Activated CD4-positive, alpha-beta memory T cell treated with anti-CD3 and anti-CD28 coated beads for 36 hours (primary cell): ENCODE results near the gene ZNF827. TPM values are rescaled to one million over a fixed set of nuclear protein-coding genes. Genes with fewer than 3 reads are reported as not detected.

Experiments used
- CTCF ChIA-PET: fragments of 350-600 bp; sonication (Branson Sonifier 250); formaldehyde crosslinking; loops from one replicate; lab custom pipeline; 2021; ENCODE audit warnings: antibody characterized with exemption, inconsistent platforms; lab: Charles Lee
- POLR2A ChIA-PET: fragments of 350-600 bp; sonication (Branson Sonifier 250); formaldehyde crosslinking; loops from one replicate; lab custom pipeline; 2021; ENCODE audit warnings: antibody characterized with exemption; lab: Charles Lee
- DNase-seq: peaks from one replicate; pipeline ENCODE4 v3.0.0-alpha.2; 2020
- H3K27ac Mint-ChIP-seq: one replicate; pipeline ENCODE4 v1.8.0; 2021; ENCODE audit warnings: mixed read lengths
- H3K27me3 Mint-ChIP-seq: one replicate; pipeline ENCODE4 v1.8.0; 2021; ENCODE audit warnings: mixed read lengths
- H3K36me3 Mint-ChIP-seq: one replicate; pipeline ENCODE4 v1.8.0; 2021; ENCODE audit warnings: mixed read lengths
- H3K4me1 Mint-ChIP-seq: one replicate; pipeline ENCODE4 v1.8.0; 2021; ENCODE audit warnings: low read depth, mixed read lengths
- H3K4me3 Mint-ChIP-seq: one replicate; pipeline ENCODE4 v1.8.0; 2021; ENCODE audit warnings: mild to moderate bottlenecking, mixed read lengths
- H3K9me3 Mint-ChIP-seq: one replicate; pipeline ENCODE4 v1.8.0; 2021; ENCODE audit warnings: mixed read lengths
- intact Hi-C: fragments of 100-400 bp; cut with micrococcal nuclease; formaldehyde crosslinking; loops from one replicate; pipeline ENCODE4 v1.15.1; 2023
- total RNA-seq, 2 experiments: library from RNA; stranded (reverse); gene quantifications; one replicate each; pipeline ENCODE4 v1.2.3, GENCODE V29; 2021

Gene ZNF827
- total RNA-seq, 2 experiments from 2014 or later, result 17.3 to 17.7 TPM

DNA sequence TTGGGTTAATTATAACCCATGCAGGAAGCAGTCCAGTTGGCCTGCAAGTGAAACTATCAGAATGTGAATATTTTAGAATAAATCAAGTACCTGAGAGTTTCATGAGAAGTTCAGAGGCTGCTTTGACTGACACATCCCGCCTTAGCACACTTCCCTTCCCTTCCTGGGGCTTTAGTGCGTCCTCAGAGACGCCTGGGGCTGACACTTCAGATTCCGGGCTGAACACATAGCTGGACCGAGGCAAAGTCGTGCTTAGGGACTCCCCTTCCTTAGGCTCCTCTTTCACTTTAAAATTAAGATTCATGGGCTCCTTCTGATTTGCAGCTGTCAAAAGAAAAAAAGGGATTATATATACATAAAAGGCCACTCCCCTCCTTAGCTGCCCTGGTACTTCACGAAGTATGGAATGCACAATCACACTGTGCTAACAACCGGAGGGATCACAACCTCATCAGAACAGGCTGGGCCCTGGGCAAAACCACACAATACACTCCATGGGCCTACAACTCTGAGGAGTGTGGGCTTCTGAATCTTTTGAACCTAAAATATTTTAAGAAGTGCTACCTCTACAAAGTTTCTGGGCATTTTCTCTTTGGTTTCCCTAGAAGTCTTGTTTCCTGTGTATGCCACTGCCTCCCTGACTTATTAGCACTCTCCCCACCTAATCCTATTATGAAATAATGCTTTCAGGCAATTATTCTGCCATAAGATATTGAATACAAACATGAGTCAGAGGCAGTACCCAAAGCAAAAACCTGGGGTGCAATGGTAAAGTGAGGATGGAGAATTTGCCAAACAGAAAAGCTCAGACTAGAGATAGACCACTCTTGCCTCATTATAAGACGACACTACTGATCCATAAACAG lies 68.2 kb downstream of the ZNF827 start:
- CTCF ChIA-PET, result interaction anchor here (0.6 to 1.6 kb wide), 3 partner anchors 8 to 31 kb away, joined by 3 to 5 read pairs (median 3); no protein-coding TSS in a partner anchor
- H3K4me3 Mint-ChIP-seq, result no peak overlapping the region
- peaks cover 28% of the 10 kb centered on the region for H3K36me3 Mint-ChIP-seq
- no peak for DNase-seq
- H3K4me1 Mint-ChIP-seq, result peaks cover 27% of the 10 kb centered on the region
- H3K9me3 Mint-ChIP-seq, result no peaks in the 10 kb centered on the region
- intact Hi-C loops, result no loop called here
- POLR2A ChIA-PET, result interaction anchor here (0.6 kb wide), 1 partner anchor 63 kb away, joined by 3 read pairs; no protein-coding TSS in a partner anchor
- no peaks in the 10 kb centered on the region for H3K27me3 Mint-ChIP-seq
- H3K27ac Mint-ChIP-seq, result no peak overlapping the region

DNA sequence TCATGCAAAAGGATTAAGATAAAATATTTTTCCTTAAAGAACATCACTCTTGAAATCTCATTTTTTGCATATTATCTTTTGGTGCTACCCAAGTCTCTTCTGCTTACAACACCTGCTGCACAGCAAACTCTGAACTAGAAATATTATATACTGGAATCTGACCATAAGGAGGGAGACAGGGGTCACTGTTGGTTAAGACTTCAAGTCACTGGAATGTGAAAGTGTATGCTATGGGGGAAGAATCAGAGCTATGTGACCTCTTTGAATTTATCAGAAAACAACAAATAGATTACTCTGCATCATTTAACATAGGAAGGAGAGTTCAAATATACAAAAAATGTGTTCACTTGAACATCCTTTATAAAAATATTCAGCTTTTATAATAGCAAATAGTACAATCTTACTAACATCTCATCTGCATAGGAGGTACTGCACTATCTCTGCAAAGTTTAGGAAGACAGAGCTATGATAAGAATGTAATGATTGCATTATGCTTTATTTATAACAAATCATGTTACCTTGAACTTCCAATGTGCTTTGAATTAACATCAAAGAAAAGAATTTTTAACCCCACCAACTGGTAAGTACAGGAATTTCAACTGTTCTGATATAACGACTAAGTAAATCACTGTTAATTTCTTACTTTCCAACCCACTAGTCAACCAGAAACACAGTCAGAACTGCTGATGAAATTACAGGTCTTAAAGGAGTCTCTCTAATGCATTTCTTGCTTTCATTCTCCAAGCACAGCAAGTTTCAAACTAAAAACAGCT lies 69.8 kb downstream of the ZNF827 start:
- H3K27me3 Mint-ChIP-seq, result no peaks in the 10 kb centered on the region
- peaks cover 26% of the 10 kb centered on the region for H3K36me3 Mint-ChIP-seq
- intact Hi-C loops, result loop anchor here (1.0 to 10.0 kb wide), 2 partner anchors 61 to 254 kb away; partner anchors contain the start of gene MMAA
- no peak overlapping the region for H3K4me3 Mint-ChIP-seq
- CTCF ChIA-PET, result interaction anchor here (1.0 to 1.1 kb wide), 2 partner anchors 28 to 29 kb away, joined by 3 read pairs; no protein-coding TSS in a partner anchor
- H3K9me3 Mint-ChIP-seq, result no peaks in the 10 kb centered on the region
- POLR2A ChIA-PET, result interaction anchor here (1.7 kb wide), 1 partner anchor 67 kb away, joined by 3 read pairs; no protein-coding TSS in a partner anchor
- peaks cover 29% of the 10 kb centered on the region for H3K4me1 Mint-ChIP-seq
- DNase-seq, result no peak
- H3K27ac Mint-ChIP-seq, result no peak overlapping the region

DNA sequence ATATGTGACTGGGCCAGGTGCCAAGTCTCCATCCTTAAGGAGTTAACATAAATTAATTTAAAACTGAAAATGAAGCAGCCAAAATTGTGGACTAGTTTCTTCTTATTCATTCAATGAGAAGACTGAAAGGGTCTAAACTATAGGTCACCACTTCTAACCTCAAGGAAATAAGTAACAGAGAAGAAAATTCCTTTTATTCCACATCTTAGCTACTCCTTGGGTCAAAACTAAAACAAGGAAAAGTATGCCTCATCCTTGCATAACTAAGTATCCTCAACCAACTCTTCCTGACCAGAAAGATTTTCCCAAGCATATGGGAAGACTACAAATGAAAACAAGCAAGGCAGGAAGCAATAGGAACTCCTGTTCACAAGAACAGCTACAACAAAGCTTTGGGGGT lies 71.2 kb downstream of the ZNF827 start:
- Mint-ChIP-seq H3K27ac (no peak overlapping the region), H3K27me3 (no peaks in the 10 kb centered on the region), H3K36me3 (peaks cover 28% of the 10 kb centered on the region), H3K9me3 (no peaks in the 10 kb centered on the region), H3K4me3 (no peak overlapping the region), H3K4me1 (peaks cover 37% of the 10 kb centered on the region)
- ChIA-PET CTCF (no interaction called here), POLR2A (no interaction called here)
- DNase-seq, result no peak
- intact Hi-C loops, result loop anchor here (10.0 kb wide), 1 partner anchor 253 kb away; the partner anchor contains the start of gene MMAA

DNA sequence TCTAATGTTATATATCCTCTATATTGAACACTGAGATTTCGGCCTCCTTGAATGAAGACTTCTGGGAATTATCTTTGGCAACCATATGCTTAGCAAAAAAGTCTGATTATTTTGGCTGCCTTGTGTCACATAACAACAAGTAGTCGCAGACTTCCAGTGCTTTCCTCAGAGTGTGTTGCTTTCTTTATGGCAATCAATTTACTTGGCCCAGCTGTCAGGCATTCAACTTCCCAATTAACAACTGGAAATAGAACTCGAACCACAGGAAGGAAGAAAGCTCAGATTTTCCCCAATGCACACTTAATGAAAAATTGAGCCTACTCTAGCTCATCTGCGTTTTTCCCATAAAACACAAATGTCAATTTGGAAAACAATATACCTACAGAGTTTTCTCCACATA lies 71.6 kb downstream of the ZNF827 start:
- H3K27ac Mint-ChIP-seq, result no peak overlapping the region
- no peak overlapping the region for H3K4me3 Mint-ChIP-seq
- POLR2A ChIA-PET, result no interaction called here
- H3K27me3 Mint-ChIP-seq, result no peaks in the 10 kb centered on the region
- no peak for DNase-seq
- CTCF ChIA-PET, result no interaction called here
- H3K36me3 Mint-ChIP-seq, result peaks cover 25% of the 10 kb centered on the region
- intact Hi-C loops, result loop anchor here (10.0 kb wide), 1 partner anchor 252 kb away; the partner anchor contains the start of gene MMAA
- peaks cover 35% of the 10 kb centered on the region for H3K4me1 Mint-ChIP-seq
- H3K9me3 Mint-ChIP-seq, result no peaks in the 10 kb centered on the region

DNA sequence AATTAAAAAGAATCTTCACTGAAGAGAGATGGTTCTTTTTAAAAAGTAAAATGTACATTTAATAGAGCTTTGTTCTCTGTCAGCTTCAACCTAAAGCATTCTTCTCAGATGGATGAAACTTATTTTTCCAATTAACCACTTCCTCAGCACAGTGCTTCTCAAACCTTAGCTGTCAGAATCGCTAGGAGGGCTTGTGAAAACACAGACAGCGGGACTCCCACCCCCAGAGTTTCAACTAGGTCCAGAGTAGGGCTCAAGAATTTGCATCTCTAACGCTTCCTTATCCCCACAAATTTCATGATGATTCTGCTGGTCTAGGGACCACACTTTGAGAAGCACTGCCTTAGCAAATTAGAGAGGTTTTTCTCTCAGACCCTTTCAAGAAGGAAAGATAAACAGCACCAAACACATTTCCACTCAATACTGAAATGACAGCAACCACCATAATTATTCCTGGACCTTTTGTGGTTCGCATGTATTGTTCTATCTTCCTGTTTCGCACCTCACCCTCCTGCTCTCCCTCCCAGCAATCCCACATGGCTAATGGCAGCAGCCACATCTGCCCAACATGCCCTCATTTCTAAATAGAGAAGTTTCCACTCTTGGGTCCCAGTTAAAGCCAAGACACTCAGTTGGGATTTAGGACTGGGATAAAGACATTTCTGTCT lies 73.2 kb downstream of the ZNF827 start:
- no peaks in the 10 kb centered on the region for H3K27me3 Mint-ChIP-seq
- POLR2A ChIA-PET, result no interaction called here

DNA sequence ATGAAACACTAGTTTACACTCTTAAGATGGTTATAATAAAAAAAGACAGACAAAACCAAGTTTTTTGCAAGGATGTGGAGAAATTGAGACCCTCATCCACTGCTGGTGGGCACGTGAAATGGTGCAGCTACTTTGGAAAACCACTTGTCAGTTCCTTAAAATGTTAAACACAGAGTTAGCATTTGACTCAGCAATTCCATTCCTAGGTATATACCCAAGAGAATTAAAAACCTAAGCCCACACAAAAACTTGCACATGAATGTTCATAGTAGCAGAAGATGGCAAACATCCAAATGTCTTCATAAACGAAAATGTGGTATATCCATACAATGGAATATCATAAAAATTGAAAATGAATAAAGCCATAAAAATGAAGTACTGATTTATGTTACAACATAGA lies 75.4 kb downstream of the ZNF827 start:
- no peak overlapping the region for H3K27ac Mint-ChIP-seq
- intact Hi-C loops, result loop anchor here (10.0 kb wide), 1 partner anchor 248 kb away; the partner anchor contains the start of gene MMAA
- ChIA-PET CTCF (no interaction called here), POLR2A (no interaction called here)
- H3K9me3 Mint-ChIP-seq, result no peaks in the 10 kb centered on the region
- H3K27me3 Mint-ChIP-seq, result no peaks in the 10 kb centered on the region
- no peak overlapping the region for H3K4me3 Mint-ChIP-seq
- H3K36me3 Mint-ChIP-seq, result peaks cover 35% of the 10 kb centered on the region
- no peak for DNase-seq
- peaks cover 15% of the 10 kb centered on the region for H3K4me1 Mint-ChIP-seq

More for the DNA sequence above, 73.2 kb downstream of the ZNF827 start:
- Mint-ChIP-seq H3K4me3 (no peak overlapping the region), H3K27ac (no peak overlapping the region), H3K4me1 (peaks cover 22% of the 10 kb centered on the region), H3K36me3 (peaks cover 32% of the 10 kb centered on the region), H3K9me3 (no peaks in the 10 kb centered on the region)
- DNase-seq, result no peak
- CTCF ChIA-PET, result no interaction called here
- intact Hi-C loops, result loop anchor here (10.0 kb wide), 1 partner anchor 251 kb away; the partner anchor contains the start of gene MMAA

DNA sequence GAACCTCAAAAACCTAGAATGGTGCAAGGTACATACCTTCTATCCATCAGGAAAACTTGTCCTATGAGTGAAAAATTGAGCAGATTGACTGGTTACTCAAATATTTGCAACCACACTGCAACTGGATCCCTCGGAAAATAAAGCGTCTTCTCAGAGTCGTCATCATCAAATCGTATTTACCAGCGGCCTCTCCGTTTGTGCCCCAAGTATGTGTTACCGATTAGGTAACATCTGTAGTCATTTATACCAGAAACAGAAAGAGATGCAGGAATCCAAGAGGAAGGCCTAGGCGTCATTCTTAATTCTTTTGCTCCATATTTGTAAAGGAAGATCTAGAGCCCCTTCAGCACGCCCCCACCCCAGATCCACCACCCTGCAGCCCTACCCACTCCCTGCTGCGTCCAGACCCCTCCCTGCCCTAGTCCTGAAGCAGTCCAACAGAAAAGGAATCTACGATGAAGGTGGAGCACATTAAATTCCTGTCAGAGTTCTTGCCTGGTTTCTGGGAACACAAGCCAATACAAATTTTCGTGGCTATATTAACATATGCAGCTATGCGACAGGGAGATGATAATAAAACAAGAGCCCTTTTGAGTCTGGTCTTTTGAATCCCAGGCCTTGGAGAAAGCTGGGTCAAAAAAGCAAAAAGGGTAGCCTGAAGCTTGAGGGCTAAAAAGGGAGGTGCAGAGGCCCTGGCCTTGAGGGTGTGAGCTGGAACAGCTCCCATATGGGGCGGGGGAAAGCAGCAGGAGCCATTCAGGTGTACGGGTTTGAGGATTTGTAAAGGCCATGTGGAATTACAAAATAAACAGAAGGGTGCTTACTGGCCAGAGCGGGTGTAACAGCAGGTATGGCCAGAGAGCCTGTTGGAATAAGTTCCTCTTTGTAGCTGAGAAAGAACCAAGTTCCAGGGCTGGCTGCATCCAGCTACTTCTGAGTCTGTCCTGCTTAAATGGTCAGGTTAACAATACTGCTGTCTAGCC lies 77.0 kb downstream of the ZNF827 start:
- CTCF ChIA-PET, result no interaction called here
- Mint-ChIP-seq H3K27ac (no peak overlapping the region), H3K27me3 (no peaks in the 10 kb centered on the region), H3K4me1 (peaks cover 15% of the 10 kb centered on the region), H3K36me3 (peaks cover 32% of the 10 kb centered on the region), H3K4me3 (no peak overlapping the region), H3K9me3 (no peaks in the 10 kb centered on the region)
- no peak for DNase-seq
- POLR2A ChIA-PET, result no interaction called here
- intact Hi-C loops, result loop anchor here (10.0 kb wide), 1 partner anchor 247 kb away; the partner anchor contains the start of gene MMAA

DNA sequence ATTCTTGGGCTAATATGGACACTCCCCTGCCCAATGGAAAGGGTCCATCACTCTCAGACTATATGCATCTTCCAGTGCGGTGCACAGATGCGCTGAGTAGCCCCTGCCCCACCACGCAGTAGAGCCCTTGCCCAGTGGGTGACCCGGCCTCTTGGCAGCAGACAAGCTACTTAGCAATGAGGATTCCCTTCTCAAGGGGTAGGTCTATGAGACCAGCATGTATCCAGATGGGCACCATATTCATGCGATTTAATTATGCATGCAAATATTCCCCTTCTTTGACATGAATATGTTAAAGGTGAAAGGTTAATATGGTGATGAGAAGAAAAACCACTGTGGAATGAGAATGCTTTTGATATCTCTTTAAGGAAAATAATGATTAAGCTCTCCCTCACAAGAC lies 77.7 kb downstream of the ZNF827 start:
- CTCF ChIA-PET, result no interaction called here
- Mint-ChIP-seq H3K4me3 (no peak overlapping the region), H3K27me3 (no peaks in the 10 kb centered on the region), H3K4me1 (peaks cover 13% of the 10 kb centered on the region), H3K27ac (no peak overlapping the region), H3K36me3 (peaks cover 31% of the 10 kb centered on the region), H3K9me3 (no peaks in the 10 kb centered on the region)
- intact Hi-C loops, result loop anchor here (10.0 kb wide), 1 partner anchor 246 kb away; the partner anchor contains the start of gene MMAA
- DNase-seq, result no peak
- POLR2A ChIA-PET, result no interaction called here

DNA sequence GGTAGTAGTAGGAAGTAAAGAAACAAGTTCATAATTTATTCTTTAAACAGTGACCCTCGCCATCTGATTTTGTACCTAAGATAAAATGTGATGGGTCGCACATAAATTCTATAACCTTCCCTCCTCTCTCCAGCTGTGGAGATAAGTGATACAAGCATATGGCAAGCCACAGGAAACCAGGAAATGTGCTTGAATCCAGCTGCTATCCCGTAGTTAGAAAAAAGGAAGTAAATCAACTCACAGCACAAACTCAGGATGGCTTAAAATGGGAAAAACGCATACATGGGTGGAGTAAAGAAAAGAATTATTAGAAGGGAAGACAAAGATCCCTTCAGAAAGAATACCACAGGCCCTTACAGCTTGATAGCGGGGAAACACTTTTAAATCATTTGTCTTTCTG lies 78.2 kb downstream of the ZNF827 start:
- H3K27ac Mint-ChIP-seq, result no peak overlapping the region
- POLR2A ChIA-PET, result no interaction called here
- DNase-seq, result no peak
- intact Hi-C loops, result loop anchor here (10.0 kb wide), 1 partner anchor 246 kb away; the partner anchor contains the start of gene MMAA
- peaks cover 10% of the 10 kb centered on the region for H3K4me1 Mint-ChIP-seq
- CTCF ChIA-PET, result interaction anchor here (1.4 kb wide), 1 partner anchor 27 kb away, joined by 3 read pairs; no protein-coding TSS in a partner anchor
- no peak overlapping the region for H3K4me3 Mint-ChIP-seq
- H3K9me3 Mint-ChIP-seq, result no peaks in the 10 kb centered on the region
- peaks cover 27% of the 10 kb centered on the region for H3K36me3 Mint-ChIP-seq
- no peaks in the 10 kb centered on the region for H3K27me3 Mint-ChIP-seq

DNA sequence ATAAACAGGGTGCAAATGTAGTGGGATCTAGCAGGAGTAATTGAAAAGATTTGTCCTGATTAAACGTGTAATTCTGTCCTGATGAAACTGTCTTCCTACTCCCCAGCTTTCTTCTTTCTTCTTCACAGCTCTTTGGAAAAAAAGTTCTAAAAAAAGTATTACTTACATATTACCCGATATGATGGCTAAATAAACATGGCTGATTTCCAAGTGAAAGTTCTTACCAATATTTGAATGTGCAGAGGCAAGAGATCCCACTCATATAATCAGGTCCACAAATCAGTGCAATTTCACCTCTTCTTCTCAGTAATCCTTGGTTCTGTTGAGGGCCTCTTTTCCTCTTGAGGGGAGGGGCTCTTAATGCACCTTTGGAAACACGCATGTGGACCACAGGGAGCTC lies 78.7 kb downstream of the ZNF827 start:
- peaks cover 27% of the 10 kb centered on the region for H3K36me3 Mint-ChIP-seq
- no peaks in the 10 kb centered on the region for H3K27me3 Mint-ChIP-seq
- H3K9me3 Mint-ChIP-seq, result no peaks in the 10 kb centered on the region
- peaks cover 8% of the 10 kb centered on the region for H3K4me1 Mint-ChIP-seq
- intact Hi-C loops, result loop anchor here (10.0 kb wide), 1 partner anchor 245 kb away; the partner anchor contains the start of gene MMAA
- CTCF ChIA-PET, result interaction anchor here (1.4 kb wide), 1 partner anchor 28 kb away, joined by 3 read pairs; no protein-coding TSS in a partner anchor
- POLR2A ChIA-PET, result no interaction called here
- DNase-seq, result no peak
- H3K4me3 Mint-ChIP-seq, result no peak overlapping the region
- no peak overlapping the region for H3K27ac Mint-ChIP-seq
